ENCODE results near the gene ADAMTS12.
"Not testable (repeated sequence)": the region's sequence is repeated elsewhere in the genome, so short reads cannot be mapped to it uniquely, and the experiment has no call there.

The ADAMTS12 gene

DNA sequence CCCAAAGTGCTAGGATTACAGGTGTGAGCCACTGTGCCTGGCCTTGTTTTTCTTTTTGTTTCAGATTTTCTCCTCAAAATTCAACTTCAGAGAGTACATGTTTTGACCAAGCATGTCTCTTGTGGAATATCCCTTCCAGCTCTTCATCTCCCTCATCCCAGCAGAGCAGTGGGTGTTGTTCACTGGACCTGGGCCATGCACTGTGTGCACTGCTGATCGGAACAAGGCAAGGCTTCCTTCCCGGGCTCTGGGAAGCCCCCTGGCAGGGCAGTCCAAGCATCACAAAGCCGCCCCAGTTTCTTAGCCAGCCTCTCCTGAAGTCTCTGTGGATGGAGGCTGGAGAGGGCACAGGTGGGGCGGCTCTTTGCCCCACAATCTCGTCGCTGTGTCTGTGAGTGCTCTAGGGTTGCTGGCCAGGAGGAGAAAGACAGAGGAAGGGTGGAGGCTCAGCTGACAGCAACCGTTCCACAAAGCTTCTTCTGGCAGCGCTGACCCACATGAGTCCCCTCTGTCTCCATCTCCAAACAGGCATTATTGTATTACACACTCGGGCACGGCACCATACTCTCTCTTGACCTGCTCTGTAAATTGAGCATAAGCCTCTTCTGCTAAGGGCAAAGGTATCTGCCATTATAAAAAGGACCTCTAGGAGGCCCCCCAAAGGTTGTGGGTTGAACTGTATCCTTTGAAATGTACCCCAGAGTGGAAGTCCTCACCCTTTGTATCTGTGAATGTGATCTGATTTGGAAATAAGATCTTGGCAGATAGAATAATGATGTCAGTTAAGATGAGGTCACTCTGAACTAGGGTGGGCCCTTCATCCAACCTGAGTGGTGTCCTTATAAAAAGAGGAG lies 361.4 kb downstream of the ADAMTS12 start:
- no peak for DNase-seq (ENCODE audit: low read depth, low spot score)

DNA sequence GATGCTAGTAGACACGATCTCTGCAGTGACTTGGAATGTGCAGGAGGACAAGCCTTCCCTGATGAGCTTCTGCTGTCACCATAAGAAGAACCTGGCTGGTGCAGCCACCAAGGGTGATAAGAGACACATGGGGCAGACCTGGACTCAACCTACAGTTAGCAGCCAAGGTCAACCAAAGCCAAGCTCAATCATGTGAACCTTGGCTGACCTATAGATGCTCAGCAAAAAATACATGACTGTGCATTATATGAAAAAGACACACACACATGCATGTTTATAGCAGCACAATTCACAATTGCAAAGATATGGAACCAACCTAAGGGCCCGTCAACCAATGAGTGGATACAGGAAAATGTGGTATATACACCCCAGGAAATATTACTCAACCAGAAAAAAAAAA lies 364.1 kb downstream of the ADAMTS12 start:
- no peak for DNase-seq (ENCODE audit: low read depth, low spot score)

DNA sequence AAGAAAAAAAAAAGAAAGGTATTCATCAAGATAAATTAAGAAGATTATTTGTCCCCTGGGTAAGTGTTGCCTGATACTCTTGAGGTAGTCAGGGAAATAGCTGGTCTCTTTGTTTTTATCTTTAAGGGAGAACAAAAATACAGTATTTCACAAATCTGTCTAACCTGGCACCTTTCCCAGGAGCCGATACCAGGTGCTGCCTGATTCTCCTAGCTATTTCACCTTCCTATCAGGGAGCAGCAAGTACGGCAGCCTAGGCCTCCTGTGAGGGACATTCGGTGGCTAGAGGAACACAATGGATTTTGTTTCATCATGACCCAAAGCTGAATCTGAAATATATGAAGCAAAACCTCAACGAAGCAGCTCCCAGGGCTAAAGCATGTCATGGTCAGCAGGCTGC lies 365.0 kb downstream of the ADAMTS12 start:
- no peak for DNase-seq (ENCODE audit: low read depth, low spot score)

DNA sequence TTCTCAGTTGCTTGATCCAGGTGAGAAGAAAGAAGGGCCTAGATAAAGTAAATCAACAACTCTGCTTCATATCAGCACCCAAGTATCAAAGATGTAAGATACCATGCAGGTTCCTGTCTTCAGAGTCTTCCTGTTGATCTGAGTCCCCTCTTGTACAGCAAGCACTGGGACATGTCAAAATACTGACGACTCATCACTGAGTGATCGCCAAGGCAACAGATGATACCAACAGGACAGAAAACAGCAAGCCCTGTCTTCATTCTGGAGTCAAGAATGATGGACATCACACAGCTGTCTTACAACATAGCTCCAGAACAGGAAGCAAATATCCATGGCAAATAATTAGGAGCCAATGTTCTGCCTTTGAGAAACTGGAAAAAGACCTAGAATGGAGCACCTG lies 367.3 kb downstream of the ADAMTS12 start:
- no peak for DNase-seq (ENCODE audit: low read depth, low spot score)

DNA sequence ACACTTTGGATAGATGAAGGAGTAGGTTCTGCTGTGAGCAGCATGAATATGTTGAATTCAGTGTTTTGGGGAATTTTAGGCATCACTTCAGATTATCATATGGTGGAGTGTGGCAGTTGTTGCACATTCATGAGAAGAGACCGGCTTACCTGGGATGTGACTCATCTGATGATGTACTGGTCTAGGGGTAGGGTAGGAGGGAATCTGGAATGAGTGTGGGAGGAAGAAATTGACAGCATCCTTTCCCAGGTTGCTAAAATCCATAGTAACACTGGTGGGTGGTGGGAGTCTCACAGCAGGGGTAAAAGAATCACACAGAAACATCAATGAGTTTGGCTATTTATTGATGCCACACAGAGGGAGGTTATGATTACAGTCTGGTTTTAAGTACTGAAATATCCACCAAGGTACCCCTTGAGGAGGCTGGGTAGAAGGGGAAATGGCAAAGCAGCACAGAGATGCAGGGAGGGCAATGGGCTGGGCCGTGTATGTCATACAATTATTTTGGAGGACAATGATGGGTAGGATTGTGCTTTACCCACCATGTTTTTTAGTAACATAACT lies 368.5 kb downstream of the ADAMTS12 start:
- no peak for DNase-seq (ENCODE audit: low read depth, low spot score)

DNA sequence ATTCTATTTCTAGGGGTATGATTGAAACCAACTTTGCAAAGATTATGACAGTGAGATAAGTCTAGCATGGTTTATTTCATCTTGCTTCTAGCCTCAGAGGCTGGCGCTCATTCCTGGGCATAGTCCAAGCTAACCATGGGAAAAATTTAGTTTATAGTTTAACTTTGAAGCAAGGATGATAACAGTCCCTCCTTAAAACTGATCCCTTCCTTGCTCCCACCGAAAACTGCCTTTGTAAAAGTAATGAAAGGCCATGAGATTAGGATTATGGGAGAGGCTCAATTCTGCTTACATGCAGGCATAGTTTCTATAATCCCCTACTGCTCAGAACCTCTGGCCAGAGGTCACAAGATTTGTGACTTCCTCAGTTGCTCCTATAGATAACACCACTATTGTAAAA lies 375.4 kb downstream of the ADAMTS12 start:
- DNase-seq (ENCODE audit: low read depth, low spot score), result no peak

DNA sequence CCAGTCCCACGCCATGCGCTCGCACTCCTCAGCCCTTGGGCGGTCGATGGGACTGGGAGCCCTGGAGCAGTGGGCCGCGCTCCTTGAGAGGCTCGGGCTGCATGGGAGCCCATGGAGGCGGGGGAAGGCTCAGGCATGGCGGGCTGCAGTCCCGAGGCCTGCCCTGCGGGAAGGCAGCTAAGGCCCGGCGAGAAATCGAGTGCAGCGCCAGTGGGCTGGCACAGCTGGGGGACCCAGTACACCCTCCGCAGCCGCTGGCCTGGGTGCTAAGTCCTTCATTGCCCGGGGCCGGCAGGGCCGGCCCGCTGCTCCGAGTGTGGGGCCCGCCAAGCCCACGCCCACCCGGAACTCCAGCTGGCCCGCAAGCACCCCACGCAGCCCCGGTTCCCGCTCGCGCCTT lies 376.4 kb downstream of the ADAMTS12 start:
- DNase-seq (ENCODE audit: low read depth, low spot score), result not testable (repeated sequence)

DNA sequence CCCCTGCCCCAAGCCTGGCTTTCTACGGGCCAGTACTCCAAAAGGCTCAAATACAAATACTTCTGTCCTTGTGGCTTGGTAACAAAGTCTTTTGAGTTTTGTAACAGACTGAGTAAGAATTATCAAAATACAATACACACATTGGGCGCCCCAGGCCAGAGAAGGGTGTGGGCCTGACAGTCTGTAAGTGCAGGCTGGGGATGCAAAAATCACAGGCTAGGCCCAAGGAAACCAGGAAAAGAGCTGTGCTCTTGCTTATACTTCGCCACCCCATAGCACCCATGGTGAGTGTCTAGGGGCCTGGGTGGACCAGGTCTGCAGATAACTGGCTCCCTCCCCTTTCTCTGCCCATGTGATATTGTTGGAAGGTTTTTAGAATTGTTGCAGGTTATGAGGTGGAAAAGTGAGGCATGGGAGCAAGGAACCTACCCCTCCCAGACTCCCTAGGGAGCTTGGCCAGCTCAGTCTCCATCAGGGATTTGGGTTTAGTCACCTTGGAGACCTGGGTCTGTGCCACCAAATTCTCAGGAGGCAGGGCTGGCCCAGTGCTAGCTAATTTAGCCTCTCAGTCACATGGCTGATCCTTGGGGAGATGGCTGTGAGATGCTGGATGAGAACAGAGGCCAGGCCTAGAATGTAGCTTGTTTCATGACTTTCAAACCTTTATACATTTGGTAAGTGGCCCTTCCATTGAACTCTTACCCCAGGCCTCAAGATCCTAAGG lies 378.2 kb downstream of the ADAMTS12 start:
- peak; percentile 31 for DNase-seq (ENCODE audit: low read depth, low spot score)

DNA sequence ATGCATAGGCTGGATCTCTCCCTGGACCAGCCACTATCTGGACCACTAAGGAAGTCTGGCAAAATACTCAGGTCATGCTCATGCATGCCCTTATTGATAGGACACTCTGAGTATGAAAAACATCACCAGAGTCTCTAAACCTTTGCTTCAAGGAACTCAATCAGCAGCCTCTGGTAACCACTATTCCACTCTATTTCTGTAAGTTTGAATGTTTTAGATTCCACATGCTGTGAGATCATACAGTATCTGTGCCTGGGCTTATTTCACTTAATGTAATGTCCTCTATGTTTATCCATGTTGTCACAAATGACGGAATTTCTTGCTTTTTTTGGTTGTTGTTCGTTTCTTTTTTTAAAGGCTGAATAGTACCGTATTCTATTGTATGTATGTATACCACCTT lies 382.8 kb downstream of the ADAMTS12 start:
- peak; percentile 23 for DNase-seq (ENCODE audit: low read depth, low spot score)

DNA sequence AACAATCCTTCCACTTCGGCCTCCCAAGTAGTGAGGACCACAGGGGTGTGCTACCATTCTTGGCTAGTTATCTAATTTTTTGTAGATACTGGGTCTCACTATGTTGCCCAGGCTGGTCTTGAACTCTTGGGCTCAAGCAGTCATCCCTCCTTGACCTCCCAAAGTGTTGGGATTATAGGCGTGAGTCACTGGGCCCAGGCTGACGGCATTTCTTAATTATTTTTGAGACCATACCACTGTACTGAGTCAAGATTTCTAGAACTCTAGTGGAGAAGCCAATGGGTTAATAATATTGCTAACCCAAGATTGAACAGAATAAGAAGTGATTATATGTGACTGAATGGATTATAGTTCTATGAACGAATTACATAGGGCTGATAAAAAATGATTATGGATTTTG lies 384.4 kb downstream of the ADAMTS12 start:
- no peak for DNase-seq (ENCODE audit: low read depth, low spot score)

DNA sequence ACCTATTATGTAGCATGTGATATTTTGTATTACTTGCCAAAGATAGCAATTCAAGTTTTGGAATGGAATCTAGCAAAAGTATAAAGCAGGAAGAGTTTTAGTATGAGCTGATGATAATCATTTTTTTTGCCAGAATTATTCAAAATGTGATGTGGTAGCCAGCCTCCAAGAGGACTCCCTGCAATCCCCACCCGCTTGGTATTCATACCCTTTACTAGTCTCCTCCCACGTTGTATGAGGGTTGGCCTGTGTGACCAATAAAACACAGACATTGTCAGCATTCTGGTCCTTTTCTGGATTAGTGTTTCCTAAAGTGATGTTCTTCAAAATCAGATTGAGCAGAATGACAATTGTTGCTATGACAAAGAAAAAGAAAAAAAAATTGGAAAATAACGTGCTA lies 387.2 kb downstream of the ADAMTS12 start:
- no peak for DNase-seq (ENCODE audit: low read depth, low spot score)

DNA sequence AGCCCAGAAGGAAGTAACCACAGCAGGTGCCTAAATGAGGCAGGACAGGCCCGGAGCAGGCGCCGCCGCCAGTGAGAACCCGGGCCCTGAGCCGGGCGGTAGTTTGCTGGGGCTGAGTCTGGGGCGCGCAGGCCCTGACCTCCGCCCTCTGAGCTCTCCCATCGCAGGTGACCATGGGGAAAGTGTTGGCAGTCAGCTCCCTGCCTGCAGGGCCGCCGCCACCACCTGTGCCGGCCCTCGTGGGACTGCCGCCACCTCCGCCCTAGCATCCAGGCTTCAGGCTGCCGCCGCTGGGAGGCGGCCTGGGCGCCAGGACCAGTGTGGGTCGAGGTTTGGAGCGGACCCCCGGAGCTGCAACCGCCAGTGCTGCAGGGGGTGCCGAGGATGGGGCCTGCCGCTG lies 389.9 kb downstream of the ADAMTS12 start:
- no peak for DNase-seq (ENCODE audit: low read depth, low spot score)

DNA sequence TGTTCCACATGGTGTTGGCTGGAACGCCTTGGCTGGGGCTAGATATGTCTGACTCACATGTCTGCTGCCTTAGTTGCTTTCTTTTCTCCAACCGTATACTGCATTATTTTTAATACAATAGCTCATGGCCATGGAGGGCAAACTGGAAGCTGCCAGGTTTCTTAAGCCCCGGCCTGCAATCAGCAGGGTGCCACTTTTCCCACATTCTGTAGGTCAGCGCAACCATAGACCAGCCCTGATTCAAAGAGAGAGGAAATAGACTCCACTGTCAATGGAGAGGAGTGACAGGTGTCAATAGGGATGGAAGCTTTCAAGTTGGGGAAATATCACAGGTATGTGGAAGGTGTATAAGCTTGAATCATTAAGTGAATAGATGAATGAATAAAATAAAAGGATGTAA lies 390.5 kb downstream of the ADAMTS12 start:
- DNase-seq (ENCODE audit: low read depth, low spot score), result no peak

DNA sequence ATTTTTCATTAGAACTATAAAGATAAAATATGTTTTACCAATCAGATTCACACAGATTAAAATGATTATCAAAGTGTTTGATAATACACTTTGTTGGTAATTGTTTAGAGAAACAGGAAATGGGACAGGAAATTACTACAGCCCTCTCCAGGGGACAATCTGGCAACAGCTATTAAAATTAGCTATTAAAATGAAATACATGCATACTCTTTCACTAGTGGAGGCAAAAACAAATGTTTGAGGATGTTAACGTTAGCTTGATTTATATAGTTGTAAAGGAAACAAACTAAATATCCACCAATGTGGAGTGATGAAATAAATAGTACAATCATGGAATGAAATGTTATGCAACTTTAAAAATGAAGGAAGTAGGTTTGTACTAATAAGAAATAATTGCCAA lies 397.3 kb downstream of the ADAMTS12 start:
- DNase-seq (ENCODE audit: low read depth, low spot score), result no peak

DNA sequence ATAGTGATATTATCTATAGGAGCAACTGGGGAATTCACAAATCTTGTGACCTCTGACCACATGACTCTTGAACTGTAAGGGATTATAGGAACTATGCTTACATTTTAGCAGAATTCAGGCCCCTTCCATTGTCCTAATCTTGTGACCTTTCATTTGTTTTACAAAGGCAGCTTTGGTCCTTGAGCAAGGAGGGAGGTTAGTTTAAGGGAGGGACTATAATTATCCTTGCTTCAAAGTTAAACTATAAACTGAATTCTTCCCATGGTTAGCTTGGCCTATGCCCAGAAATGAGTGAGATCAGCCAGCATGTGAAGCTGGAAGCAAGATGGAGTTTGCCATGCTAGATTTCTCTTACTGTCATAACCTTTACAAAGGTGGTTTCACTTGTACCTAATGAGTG lies 399.8 kb downstream of the ADAMTS12 start:
- DNase-seq (ENCODE audit: low read depth, low spot score), result peak; percentile 36

DNA sequence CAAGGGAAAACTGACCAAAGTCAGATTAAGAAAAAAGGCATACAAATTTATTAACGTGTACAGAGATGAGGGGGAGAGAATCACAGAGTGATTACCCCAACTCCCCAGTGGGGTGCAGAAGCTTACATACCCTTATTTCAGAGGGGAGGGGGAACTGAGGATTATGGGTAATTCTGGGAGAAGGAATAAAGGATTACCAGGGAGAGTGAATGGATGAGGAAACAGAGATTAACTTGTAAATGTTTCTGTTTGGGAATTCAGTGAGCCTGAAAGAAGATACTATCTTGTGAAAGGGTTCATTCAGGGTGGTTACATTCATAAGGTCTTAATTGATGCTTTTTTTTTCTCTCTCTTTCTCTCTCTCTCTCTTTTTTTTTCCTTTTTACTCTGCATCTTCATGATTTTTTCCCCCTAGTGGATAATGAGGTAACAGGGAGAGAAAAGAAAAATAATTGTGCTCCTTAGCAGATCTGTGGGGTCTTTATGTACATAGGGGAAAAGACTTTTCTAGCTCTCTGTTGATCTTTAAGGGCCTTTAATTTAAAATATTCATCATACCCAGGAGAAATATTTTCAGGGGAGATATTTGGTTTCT lies 401.6 kb downstream of the ADAMTS12 start:
- no peak for DNase-seq (ENCODE audit: low read depth, low spot score)

DNA sequence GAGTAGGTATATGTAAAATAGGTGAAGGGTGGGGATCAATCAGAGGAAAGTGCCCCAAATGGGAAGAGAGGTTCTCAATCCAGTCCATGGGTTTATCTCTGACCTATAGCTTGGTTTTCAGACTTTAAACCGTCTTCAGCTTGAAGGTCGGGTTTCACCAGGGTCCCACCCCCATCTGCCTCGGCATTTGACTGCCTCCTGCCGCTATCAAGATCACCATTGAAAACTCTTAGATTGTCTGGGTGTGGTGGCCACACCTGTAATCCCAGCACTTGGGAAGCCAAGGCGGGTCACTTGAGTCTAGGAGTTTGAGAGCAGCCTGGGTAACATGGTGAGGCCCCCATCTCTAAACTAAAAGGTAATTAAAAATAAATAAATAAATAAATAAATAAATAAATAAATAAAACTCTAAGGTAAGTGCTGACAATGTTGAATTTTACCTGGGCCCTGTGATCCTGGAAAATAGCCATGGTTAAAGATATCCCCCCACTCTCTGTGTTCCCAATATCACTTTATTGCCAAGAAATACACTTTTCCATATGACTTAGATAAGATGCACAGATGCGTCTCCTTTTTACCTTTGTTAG lies 402.2 kb downstream of the ADAMTS12 start:
- no peak for DNase-seq (ENCODE audit: low read depth, low spot score)

DNA sequence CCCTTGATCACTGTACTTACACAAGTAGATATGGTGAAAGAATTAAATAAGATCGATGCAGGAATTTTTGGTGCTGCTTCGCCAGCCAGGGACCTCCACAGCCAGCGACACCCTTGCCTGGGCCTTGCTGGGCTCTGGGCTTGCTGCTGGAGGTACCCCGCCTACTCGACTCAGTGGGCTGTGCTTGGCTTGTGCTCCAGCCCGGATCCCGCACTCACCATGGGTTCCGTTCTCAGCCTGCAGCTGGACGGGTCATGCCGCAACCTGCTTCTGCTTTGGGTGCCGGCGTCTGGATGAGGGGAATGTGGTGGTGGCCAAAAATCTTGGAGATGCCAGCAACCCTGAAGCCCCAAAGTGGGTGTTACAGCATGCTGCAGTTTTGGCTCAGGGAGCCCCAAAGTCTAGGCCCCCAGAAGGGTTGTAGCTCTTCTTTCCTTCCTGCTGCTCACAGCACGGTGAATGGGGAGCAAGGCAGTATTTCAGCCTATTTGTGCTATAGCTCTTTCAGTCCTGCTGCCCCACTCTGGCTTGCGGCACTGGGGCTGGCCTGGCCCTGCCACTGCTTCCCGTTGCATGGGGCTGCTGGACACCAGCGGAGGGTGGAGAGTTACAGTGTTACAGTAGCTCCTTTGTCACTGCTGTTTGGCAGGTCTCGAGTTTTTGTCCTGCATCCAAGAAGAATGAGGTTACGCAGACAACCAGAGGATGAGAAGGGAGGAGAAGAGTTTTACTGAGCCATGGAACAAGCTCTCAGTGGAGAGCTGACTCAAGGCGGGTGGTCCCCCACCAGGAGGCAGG lies 403.0 kb downstream of the ADAMTS12 start:
- no peak for DNase-seq (ENCODE audit: low read depth, low spot score)

DNA sequence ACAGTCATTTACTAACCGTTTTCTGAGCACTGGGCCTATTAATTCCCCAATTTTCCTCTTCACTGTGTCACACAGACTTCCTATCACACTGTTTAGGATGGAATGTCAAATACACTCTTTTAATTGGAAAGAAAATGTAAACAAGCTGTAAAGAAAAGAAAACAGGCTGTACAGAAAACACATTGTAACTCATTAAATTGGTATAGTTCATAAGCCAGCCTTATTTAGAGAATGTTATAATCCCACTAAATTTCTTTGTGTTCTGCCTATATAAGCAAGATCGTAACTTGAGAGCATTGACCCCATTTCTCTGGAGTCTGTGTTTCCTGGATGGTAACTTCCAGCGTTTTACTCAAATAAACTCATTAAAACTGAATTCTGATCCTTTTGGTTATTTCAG lies 404.6 kb downstream of the ADAMTS12 start:
- no peak for DNase-seq (ENCODE audit: low read depth, low spot score)

DNA sequence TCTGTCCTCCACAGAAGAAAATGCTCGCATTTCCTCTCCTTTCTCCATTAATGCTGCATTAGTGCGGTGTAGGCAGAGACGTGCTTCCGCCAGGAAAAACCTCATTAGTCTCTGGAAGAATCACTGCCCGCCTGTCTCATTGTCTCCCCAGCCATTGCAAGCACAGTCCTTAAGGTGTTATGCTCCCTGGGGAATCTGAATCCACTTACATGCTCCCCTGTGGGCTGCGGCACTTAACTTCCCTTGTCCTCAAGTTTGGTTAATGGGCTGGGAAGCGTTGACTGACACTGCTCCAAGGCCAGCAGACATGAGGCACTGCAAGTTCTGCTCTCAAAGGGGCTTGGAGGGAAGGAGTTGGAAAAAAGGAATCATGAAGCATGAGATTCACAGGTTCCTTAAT lies 409.5 kb downstream of the ADAMTS12 start:
- DNase-seq (ENCODE audit: low read depth, low spot score), result no peak

DNA sequence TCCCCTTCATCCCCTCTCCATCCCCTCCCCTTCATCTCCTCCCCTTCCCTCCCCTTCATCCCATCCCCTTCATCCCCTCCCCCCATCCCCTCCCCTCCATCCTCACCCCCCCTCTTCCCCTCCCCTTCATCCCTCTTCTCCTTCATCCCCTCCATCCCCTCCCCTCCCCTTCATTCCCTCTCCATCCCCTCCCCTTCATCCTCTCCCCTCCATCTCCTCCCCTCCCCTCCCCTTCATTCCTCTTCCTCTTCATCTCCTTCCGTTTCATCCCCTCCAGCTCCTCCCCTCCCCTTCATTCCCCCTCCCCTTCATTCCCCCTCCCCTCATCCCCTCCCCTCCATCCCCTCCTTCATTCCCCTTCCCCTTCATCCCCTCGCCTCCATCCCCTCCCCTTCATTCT lies 410.9 kb downstream of the ADAMTS12 start:
- no peak for DNase-seq (ENCODE audit: low read depth, low spot score)
